Stimulated activated CD4-positive, alpha-beta T cell treated with anti-CD3 and anti-CD28 coated beads, TNF-alpha, amount 100 ng/mL, for 4 hours (primary cell): Measurements from ENCODE around the gene ANP32B.
"Not testable (repeated sequence)": the region's sequence is repeated elsewhere in the genome, so short reads cannot be mapped to it uniquely, and the experiment has no call there.

Source experiments
- DNase-seq, 3 experiments: peaks; one replicate each; pipeline ENCODE4 v3.0.0-alpha.2; 2020; ENCODE audit warnings: low read depth in 3 of 3

Gene ANP32B

GRCh38 chr9:97963232-97963631 is 19.9 kb upstream of the ANP32B start:
- DNase-seq = no peak

- DNase-seq = no peak
These were observed 18.2 kb upstream of the ANP32B start for GRCh38 chr9:97964901-97965300.

- DNase-seq = no peak
These were observed 16.6 kb upstream of the ANP32B start for GRCh38 chr9:97966493-97966892.

- DNase-seq = no peak
These were observed 14.1 kb upstream of the ANP32B start for GRCh38 chr9:97969014-97969413.

GRCh38 chr9:97970165-97970564 is 13.0 kb upstream of the ANP32B start:
- no peak for DNase-seq

- no peak for DNase-seq
These were observed 10.4 kb upstream of the ANP32B start for GRCh38 chr9:97972753-97973152.

- no peak for DNase-seq
These were observed 7.8 kb upstream of the ANP32B start for GRCh38 chr9:97975376-97975775.

- DNase-seq = not testable (repeated sequence)
These were observed 6.5 kb upstream of the ANP32B start for GRCh38 chr9:97976633-97977032.

GRCh38 chr9:97978371-97979130 is 4.6 kb upstream of the ANP32B start:
- no peak for DNase-seq

- DNase-seq = no peak
These were observed 3.2 kb upstream of the ANP32B start for GRCh38 chr9:97979788-97980478.

- no peak for DNase-seq
These were observed 2.7 kb upstream of the ANP32B start for GRCh38 chr9:97980479-97980803.

GRCh38 chr9:97980918-97981845 is 2.0 kb upstream of the ANP32B start:
- no peak for DNase-seq

- no peak for DNase-seq
These were observed 1.1 kb upstream of the ANP32B start for GRCh38 chr9:97981846-97982682.

- DNase-seq = peak; percentile 28 to 55 (median 43)
These were observed 547 bp downstream of the ANP32B start for GRCh38 chr9:97983589-97984187.

- DNase-seq = peak; percentile 74 to 78 (median 78)
These were observed 1.3 kb downstream of the ANP32B start for GRCh38 chr9:97984188-97985057.

- DNase-seq = peak in 2 of 3 experiments; percentile 17 to 31
These were observed 2.1 kb downstream of the ANP32B start for GRCh38 chr9:97985058-97985861.

- DNase-seq = no peak
These were observed 4.3 kb downstream of the ANP32B start for GRCh38 chr9:97987487-97987886.

GRCh38 chr9:97990259-97990658 is 7.1 kb downstream of the ANP32B start:
- no peak for DNase-seq

GRCh38 chr9:97991818-97992217 is 8.7 kb downstream of the ANP32B start:
- DNase-seq = no peak
